Activated CD4-positive, alpha-beta T cell treated with anti-CD3 and anti-CD28 coated beads, Interleukin-10, Interleukin-2, amounts not matched to agents 100 ng/mL and 50 ng/mL, durations not matched to agents 16 hours and 8 hours (primary cell): Measurements from ENCODE around the gene WDR64.

Experiments
- DNase-seq: peaks from one replicate; pipeline ENCODE4 v3.0.0-alpha.2; 2020

WDR64 gene

DNA sequence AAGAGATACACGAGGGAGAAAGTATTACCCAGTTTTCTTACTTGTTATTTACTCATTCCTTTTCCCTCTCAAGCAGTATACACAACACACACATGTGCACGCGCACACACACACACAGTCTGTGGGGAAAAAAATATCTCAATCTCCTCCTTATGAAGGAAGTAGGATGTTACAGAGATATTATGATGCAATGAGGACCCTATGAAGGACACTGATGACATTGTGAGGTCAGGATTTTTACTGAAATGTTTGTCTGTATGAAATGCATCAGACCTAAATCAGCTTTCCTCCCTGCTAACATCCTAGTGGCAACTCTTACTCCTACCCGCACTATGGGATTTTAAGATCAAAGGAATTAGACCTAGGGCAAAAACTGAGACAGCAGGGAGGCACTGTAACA is at the start of gene WDR64:
WDR64 (plus strand) TSS at position 270 of the 400 bp plus-strand sequence. CDS start 204 bp downstream, outside the sequence.
- DNase-seq: no peak

DNA sequence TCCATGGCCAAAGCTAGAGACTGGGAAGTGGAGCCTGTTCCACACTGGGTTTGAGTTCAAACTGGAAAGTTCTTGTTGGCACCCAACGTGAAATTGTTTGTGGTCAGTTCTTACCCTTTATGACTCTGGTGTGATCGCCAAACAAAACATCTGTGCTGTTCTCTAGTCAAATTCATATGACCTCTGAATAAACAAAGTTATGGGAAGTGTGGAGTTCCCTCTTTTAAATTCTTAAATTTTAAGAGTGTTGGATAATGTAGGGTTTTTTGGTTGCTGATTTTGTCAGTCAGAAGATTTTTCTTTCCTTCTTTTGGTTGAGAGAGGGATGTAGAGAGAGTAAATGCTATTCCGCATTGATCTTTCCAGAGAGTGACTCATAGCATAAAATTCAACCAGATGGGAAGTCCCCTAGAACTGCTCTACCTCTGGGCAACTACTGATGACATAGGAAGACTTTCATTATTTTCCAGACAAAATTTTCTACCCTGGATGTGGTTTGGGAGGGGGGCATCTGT is 48.3 kb upstream of the WDR64 start:
- no peak for DNase-seq

DNA sequence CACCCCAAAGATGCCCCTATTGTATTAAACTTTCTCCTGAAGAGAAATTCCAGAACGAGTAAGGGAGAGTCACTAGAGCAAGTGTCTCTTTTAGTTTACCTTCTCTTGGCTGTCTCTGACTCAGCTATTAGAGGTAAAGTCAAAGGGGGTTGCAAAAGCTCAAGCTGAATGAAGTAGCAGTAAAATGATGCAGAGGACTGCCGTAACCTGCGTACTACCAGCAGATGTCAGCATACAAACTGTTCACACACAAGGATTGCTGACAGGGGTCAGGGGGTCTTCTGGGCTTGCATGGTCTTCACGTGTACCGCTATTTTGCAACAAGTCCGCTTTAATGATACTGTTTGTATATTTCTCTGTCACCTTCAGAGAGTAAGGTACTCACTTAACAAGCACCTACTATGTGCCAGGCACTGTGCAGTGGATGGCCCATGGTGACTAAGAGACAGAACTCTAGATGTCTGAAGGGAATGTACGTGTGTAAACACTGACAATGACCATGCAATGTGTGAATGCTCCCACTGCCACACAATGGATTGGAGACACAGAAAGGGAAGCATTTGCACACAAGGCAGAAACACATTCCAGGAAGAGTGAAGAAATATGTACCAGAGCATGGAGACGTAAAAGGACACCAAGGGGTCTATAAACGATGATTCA is 46.8 kb upstream of the WDR64 start:
- peak; percentile 5 for DNase-seq

- DNase-seq: no peak
Observed at GRCh38 chr1:241606544-241606943, 45.5 kb upstream of the WDR64 start.

DNA sequence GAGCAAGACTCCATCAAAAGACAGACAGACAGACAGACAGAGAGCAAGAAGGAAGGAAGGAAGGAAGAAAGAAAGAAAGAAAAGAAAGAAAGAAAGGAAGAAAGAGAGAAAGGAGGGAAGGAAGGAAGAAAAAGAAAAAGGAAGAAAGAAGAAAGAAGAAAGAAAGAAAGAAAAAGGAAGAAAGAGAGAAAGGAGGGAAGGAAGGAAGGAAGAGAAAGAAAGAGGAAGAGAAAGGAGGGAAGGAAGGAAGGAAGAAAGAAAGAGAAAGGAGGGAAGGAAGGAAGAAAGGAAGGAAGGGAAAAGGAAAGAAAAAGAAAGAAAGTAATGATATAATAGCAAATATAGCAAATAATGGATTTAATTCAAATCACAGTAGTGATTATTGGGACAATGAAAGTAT is 44.6 kb upstream of the WDR64 start:
- no peak for DNase-seq

DNA sequence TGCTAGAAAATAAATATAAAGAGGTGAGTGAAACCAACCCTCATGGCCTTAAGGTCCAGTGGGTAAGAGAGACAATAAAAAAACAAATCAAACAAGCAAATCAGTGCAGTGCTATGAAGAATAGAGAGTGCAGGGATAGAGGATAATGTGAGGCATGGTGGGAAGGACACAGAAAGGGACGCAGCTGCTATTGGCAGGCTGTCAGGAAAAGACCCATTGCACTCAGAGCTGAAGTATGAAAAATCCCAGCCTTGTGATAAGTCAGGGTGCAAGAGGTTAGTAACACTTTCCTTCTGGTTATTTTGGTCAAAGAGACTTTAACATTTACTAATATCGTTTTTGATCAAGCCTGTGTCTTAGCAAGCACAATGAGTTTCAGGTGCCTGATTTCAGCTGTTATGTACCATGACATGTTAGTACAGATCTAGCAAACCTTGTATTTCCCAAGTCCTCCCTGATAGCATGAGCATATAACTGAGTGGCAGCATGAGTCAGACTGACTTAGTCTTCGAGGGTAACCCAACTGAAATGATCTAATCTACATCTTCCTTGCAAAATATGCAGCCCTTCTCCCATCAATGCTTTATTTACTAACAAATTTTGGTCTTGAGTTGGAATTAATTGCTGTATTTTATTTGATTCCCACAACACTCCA is 43.6 kb upstream of the WDR64 start:
- peak; percentile 5 for DNase-seq

- no peak for DNase-seq
Observed at GRCh38 chr1:241610056-241610815, 41.8 kb upstream of the WDR64 start.

DNA sequence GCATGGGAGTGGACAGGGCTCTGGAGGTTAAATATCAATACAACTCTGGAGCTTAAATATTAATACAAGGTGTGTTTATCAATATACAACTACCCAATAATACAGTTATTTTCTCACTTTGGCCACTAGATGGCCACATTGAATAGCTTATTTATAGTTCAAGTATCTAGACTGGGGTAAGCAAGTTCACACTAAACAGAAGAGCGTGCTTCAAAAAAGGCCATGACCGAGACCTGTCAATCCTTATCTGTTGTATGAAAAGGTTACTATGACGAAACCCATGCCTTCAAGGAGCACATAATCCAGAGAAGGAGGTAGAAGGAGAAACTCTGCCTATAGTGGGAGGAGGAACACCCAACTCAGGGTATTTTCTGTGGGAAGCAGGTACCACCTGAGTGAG is 41.0 kb upstream of the WDR64 start:
- peak; percentile 66 for DNase-seq

DNA sequence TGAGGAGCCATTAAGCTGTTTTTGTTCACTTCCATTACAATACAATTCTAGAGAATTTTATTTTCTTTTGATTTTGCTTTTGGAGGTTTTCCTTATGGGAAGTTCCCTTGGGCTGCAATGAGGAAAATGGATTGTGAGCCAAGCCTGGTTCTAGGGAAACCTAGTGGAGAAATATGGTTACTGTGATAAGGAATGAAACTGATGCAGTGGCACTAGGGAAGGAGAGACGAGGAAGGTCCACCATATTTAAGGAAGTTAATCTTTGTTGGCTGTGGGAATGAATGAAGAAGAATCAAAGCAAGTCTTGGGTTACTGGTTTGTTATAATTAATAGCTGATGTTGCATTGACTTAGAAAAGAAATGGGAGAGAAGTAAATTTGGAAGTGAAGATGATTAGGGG is 40.3 kb upstream of the WDR64 start:
- no peak for DNase-seq

DNA sequence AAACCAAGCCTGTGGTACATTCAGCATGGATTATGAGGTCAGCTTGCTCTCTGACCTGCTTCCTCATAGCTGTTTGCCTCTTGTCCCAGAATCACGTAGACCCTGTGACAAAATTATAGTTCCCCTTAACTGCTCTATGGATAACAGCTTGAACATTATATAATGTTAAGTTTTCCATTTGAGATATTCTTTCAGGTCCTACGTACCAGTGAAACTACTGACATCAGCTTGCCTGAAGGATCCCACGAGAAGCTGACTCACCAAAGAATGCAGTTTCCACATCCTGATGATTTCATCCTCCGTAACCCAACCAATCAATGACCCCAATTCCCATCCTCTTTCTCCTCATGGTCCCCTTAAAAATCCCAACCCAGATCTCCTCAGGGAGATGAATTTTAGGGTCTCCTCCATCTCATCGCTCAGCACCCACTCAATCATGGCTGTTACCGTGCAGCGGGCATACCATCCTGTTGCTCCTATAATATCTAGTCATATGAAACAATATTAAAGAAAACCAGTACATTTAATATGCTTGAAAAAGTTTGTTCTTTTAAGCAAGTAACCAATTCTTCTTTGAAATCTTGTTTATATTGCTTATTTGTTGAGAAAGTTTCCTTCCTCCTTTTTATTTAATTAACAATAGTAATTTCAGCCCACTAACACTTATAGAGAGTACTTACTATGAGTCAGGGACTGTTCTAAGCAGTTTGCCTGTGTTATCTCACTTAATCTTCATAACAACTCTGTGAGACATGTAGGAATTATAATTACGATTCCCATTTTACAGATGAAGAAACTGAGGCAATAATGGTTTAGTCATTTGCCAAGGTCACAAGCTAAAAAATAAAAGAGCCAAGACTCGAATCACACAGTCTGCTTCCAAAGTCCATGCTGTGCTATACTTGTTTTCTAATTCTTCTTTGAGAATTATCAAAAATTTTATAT is 39.3 kb upstream of the WDR64 start:
- DNase-seq: no peak

DNA sequence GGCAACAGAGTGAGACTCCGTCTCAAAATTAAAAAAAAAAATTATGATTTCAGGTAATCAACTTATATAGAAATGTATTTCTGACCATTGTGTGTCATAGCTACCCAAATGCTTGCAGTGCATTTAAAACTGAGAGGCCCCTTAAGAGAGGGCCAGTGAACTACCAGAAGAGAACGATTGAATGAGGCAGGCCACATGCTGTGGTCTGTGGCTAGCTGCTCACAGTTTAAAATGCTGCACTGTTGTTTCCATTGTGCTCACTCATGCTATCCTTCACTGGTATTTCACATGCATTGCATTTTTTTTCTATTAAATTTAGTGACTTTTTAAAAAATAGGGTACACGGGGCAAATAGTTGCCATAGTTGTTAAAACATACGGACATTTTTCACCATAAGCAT is 37.9 kb upstream of the WDR64 start:
- DNase-seq: no peak

GRCh38 chr1:241614572-241614971 is 37.5 kb upstream of the WDR64 start:
- no peak for DNase-seq

- no peak for DNase-seq
Observed at GRCh38 chr1:241615043-241615974, 36.8 kb upstream of the WDR64 start.

- no peak for DNase-seq
Observed at GRCh38 chr1:241617426-241617825, 34.7 kb upstream of the WDR64 start.

DNA sequence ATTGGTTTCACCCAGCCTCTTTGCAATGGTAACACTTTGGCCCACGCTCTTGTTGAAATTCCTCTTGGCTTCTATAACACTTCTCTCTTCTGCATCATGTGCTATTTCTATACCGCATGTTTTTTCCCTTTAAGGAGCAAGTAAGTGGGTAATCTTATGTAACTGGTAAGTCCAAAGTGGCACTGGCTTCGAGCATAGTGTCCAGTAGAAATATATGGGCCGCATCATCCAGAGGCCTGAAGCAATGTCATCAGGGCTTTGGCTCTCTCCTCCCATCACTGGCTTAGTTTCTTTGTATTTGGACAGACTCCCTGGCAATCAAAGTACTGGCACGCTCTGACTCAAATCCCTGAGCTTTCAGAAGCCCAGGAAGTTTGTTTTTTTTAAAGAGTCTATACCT is 29.4 kb upstream of the WDR64 start:
- no peak for DNase-seq

- no peak for DNase-seq
Observed at GRCh38 chr1:241624935-241625334, 27.1 kb upstream of the WDR64 start.

DNA sequence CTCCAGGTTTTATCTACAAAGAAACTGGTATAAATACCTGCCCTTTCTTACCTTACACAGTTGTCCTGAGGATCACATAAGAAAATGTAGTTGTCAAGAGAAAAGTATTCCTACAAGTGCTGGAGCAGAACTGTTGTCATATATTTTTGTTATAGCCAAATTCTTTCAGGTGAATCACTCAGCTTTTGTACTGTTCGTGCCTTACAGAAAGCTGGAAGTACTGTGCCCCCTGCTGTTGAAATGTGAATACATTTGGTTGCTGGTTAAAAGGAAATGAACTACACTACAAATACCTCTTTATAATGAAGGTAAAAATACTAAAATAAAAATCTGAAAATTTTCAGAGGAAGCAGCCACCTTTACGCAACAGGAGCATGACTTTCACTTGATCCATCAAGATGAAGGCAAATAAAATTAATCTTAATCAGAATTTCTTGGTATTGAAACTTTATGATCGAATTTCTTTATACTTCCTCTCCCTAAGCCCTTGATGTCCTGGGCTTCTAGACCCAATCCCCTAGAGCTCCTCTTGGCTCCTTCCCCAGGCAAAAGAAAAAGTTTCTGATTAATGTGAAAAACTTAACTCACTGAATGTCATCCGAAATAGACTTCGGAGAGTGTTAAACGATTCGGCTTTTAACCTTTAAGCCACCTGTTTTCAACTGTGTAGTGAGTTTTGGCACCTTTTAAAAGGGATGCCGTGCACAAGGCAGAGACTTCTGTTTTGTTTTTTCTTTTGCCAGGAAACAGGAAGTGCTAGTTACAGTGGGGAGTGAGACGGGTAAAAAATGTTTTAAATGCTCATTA is 24.4 kb upstream of the WDR64 start:
- DNase-seq: peak; percentile 61

- no peak for DNase-seq
Observed at GRCh38 chr1:241630005-241630404, 22.1 kb upstream of the WDR64 start.

GRCh38 chr1:241630476-241630875 is 21.6 kb upstream of the WDR64 start:
- DNase-seq: no peak

- DNase-seq: no peak
Observed at GRCh38 chr1:241630899-241631298, 21.2 kb upstream of the WDR64 start.

GRCh38 chr1:241631674-241632073 is 20.4 kb upstream of the WDR64 start:
- no peak for DNase-seq
